ENCODE measurements around the gene DCLK2. TPM values are rescaled to one million over a fixed set of nuclear protein-coding genes. Genes with fewer than 3 reads are reported as not detected.

Gene DCLK2
- total RNA-seq, 2 experiments from 2014 or later = not detected

DNA sequence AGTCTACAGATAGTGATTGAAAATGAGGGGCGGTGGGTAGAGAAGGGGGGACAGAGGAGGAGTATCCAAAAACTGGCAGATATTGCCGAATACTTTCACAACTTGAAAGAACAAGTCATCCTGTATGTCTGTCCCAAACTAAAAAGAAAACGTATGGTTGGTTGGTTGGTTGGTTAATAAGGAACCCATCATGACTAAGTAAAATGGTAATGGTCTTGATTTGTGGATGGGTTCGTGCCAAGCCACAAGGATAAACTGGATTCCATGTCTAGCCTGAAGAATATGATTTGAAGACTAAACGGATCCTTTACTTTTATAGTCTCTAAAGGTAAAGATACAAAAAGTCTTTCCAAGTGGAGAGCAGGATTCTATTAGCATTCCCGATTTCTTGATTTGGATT is 208.4 kb downstream of the DCLK2 start:
- TF ChIP-seq, protein P1, sequence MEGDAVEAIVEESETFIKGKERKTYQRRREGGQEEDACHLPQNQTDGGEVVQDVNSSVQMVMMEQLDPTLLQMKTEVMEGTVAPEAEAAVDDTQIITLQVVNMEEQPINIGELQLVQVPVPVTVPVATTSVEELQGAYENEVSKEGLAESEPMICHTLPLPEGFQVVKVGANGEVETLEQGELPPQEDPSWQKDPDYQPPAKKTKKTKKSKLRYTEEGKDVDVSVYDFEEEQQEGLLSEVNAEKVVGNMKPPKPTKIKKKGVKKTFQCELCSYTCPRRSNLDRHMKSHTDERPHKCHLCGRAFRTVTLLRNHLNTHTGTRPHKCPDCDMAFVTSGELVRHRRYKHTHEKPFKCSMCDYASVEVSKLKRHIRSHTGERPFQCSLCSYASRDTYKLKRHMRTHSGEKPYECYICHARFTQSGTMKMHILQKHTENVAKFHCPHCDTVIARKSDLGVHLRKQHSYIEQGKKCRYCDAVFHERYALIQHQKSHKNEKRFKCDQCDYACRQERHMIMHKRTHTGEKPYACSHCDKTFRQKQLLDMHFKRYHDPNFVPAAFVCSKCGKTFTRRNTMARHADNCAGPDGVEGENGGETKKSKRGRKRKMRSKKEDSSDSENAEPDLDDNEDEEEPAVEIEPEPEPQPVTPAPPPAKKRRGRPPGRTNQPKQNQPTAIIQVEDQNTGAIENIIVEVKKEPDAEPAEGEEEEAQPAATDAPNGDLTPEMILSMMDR (IDR thresholded peaks at IDR 0.05) = no peak
- Histone ChIP-seq H3K9me3 (ENCODE audit: control insufficient read depth in 1 of 2, insufficient read depth in 1 of 2, low read length in 2 of 2) (no peaks in the 10 kb centered on the region), H3K27ac (ENCODE audit: low read depth in 1 of 2, low read length in 2 of 2) (no peak overlapping the region), H3K4me1 (ENCODE audit: insufficient read depth, low read length) (no peaks in the 10 kb centered on the region), H3K36me3 (ENCODE audit: insufficient read depth, low read length) (peaks cover 18% of the 10 kb centered on the region), H3K4me3 (ENCODE audit: low read length) (no peak overlapping the region), H3K27me3 (ENCODE audit: control insufficient read depth in 1 of 2, insufficient read depth in 2 of 2, low read length in 2 of 2) (no peaks in the 10 kb centered on the region)
- POLR2A ChIA-PET = no interaction called here
- no peak overlapping the region for H3K27ac Mint-ChIP-seq
- CTCF ChIA-PET = no interaction called here
- H3K4me1 Mint-ChIP-seq (ENCODE audit: low read depth) = peaks cover 18% of the 10 kb centered on the region
- no peaks in the 10 kb centered on the region for H3K27me3 Mint-ChIP-seq
- DNase-seq (no peak), ATAC-seq (ENCODE audit: poor library complexity) (no peak)
- peaks cover 66% of the 10 kb centered on the region for H3K36me3 Mint-ChIP-seq (ENCODE audit: low read depth)
- H3K4me3 Mint-ChIP-seq = no peak overlapping the region
- intact Hi-C loops (cut with DNase I, micrococcal nuclease) = no loop called here
- H3K9me3 Mint-ChIP-seq = no peaks in the 10 kb centered on the region

- ATAC-seq (ENCODE audit: poor library complexity) = no peak
These were observed 211.0 kb downstream of the DCLK2 start for GRCh38 chr4:150289198-150289597.

DNA sequence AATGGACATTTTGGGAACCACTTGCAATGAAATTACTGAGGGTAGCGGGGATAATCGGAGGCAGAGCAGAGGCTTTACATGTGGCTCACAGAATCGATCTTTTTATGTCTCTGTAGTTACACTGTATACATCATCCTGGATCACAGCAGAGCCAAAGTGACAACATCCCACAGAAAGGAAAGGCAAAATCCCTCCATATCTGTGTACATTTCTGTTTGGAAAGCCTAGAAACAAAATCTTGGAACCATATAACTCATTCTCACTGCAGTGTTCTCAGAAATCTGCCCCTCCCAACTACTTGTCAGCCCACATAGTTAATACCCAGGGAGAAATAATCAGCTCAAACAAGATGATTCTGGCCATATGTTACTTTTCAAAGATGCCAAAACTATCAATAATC is 211.6 kb downstream of the DCLK2 start:
- ChIA-PET CTCF (no interaction called here), POLR2A (no interaction called here)
- peaks cover 52% of the 10 kb centered on the region for H3K36me3 Mint-ChIP-seq (ENCODE audit: low read depth)
- DNase-seq (no peak), ATAC-seq (ENCODE audit: poor library complexity) (no peak)
- TF ChIP-seq, protein P1 (IDR thresholded peaks at IDR 0.05) = no peak
- no peaks in the 10 kb centered on the region for H3K9me3 ChIP-seq (ENCODE audit: control insufficient read depth in 1 of 2, insufficient read depth in 1 of 2, low read length in 2 of 2)
- H3K27me3 Mint-ChIP-seq = no peaks in the 10 kb centered on the region
- no peak overlapping the region for H3K27ac ChIP-seq (ENCODE audit: low read depth in 1 of 2, low read length in 2 of 2)
- intact Hi-C loops (cut with DNase I, micrococcal nuclease) = no loop called here
- H3K36me3 ChIP-seq (ENCODE audit: insufficient read depth, low read length) = peaks cover 6% of the 10 kb centered on the region
- no peaks in the 10 kb centered on the region for H3K27me3 ChIP-seq (ENCODE audit: control insufficient read depth in 1 of 2, insufficient read depth in 2 of 2, low read length in 2 of 2)
- H3K27ac Mint-ChIP-seq = no peak overlapping the region
- H3K4me3 ChIP-seq (ENCODE audit: low read length) = no peak overlapping the region
- peaks cover 18% of the 10 kb centered on the region for H3K4me1 Mint-ChIP-seq (ENCODE audit: low read depth)
- peaks cover 2% of the 10 kb centered on the region for H3K9me3 Mint-ChIP-seq
- no peak overlapping the region for H3K4me3 Mint-ChIP-seq
- no peaks in the 10 kb centered on the region for H3K4me1 ChIP-seq (ENCODE audit: insufficient read depth, low read length)

More at GRCh38 chr4:150289198-150289597, 211.0 kb downstream of the DCLK2 start:
- no peaks in the 10 kb centered on the region for H3K27me3 Mint-ChIP-seq
- H3K4me3 Mint-ChIP-seq = no peak overlapping the region
- H3K27me3 ChIP-seq (ENCODE audit: control insufficient read depth in 1 of 2, insufficient read depth in 2 of 2, low read length in 2 of 2) = no peaks in the 10 kb centered on the region
- no peaks in the 10 kb centered on the region for H3K4me1 ChIP-seq (ENCODE audit: insufficient read depth, low read length)
- peaks cover 58% of the 10 kb centered on the region for H3K36me3 Mint-ChIP-seq (ENCODE audit: low read depth)
- H3K27ac Mint-ChIP-seq = no peak overlapping the region
- no peaks in the 10 kb centered on the region for H3K9me3 ChIP-seq (ENCODE audit: control insufficient read depth in 1 of 2, insufficient read depth in 1 of 2, low read length in 2 of 2)
- POLR2A ChIA-PET = no interaction called here
- CTCF ChIA-PET = no interaction called here
- H3K4me1 Mint-ChIP-seq (ENCODE audit: low read depth) = peaks cover 18% of the 10 kb centered on the region
- H3K36me3 ChIP-seq (ENCODE audit: insufficient read depth, low read length) = peaks cover 6% of the 10 kb centered on the region
- peaks cover 2% of the 10 kb centered on the region for H3K9me3 Mint-ChIP-seq
- H3K4me3 ChIP-seq (ENCODE audit: low read length) = no peak overlapping the region
- no peak overlapping the region for H3K27ac ChIP-seq (ENCODE audit: low read depth in 1 of 2, low read length in 2 of 2)
- TF ChIP-seq, protein P1 (IDR thresholded peaks at IDR 0.05) = no peak
- intact Hi-C loops (cut with DNase I, micrococcal nuclease) = no loop called here
- no peak for DNase-seq

All from CD4-positive, alpha-beta T cell (primary cell).